ENCODE results near the gene MAG. TPM values are rescaled to one million over a fixed set of nuclear protein-coding genes. Genes with fewer than 3 reads are reported as not detected.

The MAG gene
- total and polyA plus RNA-seq, 12 donors: 0.33 to 45.0 (median 2.1) TPM; not detected in 1

DNA sequence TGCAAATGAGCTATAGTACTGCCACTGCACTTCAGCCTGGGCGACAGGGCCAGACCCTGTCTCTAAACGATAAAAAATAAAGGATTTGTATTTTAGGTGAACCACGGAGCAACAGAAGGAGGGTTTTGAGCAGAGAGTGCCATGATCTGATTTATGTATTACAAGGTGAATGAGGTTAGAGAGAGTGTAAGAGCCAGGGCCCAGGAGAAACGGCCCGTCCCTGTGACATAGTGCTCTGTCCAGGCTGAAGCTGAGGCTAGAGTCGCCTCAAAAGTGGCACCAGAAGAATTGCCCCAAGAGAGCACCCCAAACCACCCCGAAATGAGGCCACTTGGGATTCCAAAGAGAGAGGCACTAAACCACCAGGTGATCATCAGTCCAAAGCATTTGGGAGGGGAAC lies 16.9 kb downstream of the MAG start:
- Histone ChIP-seq H3K36me3 (replicated peaks in 1 of 2) (no peaks in the 10 kb centered on the region), H3K9me3 (replicated peaks in 1 of 3) (no peaks in the 10 kb centered on the region), H3K4me1 (replicated peaks in 1 of 2) (peaks cover 22 to 23% of the 10 kb centered on the region in 2 donors), H3K4me3 (no peak overlapping the region), H3K27ac (peak overlapping the region in 3 of 5 donors; percentile 45 to 84 (median 58)), H3K27me3 (no peaks in the 10 kb centered on the region)
- WGBS, 4 donors: 72 to 91% (median 74%) methylated on average over 7 of the region's 7 CpGs
- intact Hi-C loops (cut with DNase I): no loop called here
- TF ChIP-seq POLR2A (IDR thresholded peaks at IDR 0.05): no peak
- TF ChIP-seq, protein P1, sequence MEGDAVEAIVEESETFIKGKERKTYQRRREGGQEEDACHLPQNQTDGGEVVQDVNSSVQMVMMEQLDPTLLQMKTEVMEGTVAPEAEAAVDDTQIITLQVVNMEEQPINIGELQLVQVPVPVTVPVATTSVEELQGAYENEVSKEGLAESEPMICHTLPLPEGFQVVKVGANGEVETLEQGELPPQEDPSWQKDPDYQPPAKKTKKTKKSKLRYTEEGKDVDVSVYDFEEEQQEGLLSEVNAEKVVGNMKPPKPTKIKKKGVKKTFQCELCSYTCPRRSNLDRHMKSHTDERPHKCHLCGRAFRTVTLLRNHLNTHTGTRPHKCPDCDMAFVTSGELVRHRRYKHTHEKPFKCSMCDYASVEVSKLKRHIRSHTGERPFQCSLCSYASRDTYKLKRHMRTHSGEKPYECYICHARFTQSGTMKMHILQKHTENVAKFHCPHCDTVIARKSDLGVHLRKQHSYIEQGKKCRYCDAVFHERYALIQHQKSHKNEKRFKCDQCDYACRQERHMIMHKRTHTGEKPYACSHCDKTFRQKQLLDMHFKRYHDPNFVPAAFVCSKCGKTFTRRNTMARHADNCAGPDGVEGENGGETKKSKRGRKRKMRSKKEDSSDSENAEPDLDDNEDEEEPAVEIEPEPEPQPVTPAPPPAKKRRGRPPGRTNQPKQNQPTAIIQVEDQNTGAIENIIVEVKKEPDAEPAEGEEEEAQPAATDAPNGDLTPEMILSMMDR (IDR thresholded peaks at IDR 0.05): no peak
- DNase-seq: no peak

DNA sequence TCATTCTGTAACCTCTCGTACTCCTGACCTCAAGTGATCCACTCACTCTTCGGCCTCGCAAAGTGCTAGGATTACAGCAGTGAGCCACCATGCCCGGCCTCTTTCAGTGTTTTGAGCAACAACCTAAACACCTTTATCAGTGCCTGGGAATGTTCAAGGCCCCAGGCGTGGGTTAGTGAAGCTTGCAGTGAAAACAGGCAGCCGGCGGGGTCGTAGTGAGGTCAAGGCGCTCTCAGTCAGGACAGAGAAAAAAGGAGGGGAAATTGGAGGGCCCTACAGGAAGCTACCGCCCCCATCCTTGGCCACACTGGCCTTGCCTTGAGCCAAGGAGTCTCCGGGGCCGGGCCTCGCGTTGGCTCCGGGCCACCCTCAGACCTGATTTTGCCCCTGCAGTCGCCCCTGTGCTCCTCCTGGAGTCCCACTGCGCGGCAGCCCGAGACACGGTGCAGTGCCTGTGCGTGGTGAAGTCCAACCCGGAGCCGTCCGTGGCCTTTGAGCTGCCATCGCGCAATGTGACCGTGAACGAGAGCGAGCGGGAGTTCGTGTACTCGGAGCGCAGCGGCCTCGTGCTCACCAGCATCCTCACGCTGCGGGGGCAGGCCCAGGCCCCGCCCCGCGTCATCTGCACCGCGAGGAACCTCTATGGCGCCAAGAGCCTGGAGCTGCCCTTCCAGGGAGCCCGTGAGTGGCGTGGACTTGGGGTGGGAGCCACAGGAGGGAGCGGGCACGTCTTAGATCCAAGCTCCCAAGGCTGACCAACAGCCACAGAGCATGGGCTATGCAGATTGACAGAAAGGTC lies 17.7 kb downstream of the MAG start:
- H3K27ac ChIP-seq: peak overlapping the region in 3 of 5 donors; percentile 45 to 84 (median 58)

DNA sequence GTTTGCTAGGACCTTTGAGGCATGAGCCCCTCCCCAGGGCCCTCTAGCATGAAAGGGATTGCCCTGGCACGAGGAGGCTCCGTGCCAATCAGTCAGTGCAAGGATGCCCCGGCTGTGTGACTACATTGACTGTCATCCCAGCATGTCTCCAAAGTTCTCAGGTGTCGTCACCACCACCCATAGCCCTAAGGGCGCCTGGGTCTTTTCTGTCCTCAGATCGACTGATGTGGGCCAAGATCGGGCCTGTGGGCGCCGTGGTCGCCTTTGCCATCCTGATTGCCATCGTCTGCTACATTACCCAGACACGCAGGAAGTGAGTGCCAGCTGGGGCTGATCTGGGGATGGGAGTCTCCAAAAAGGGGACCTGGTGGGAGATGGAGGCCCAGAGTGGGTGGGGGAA lies 18.4 kb downstream of the MAG start:
- WGBS, 4 donors: 81 to 93% (median 89%) methylated on average over 3 to 12 of the region's 12 CpGs

More for the DNA sequence above, 17.7 kb downstream of the MAG start:
- TF ChIP-seq POLR2A (IDR thresholded peaks at IDR 0.05): peak in 1 of 2 donors; percentile 28
- TF ChIP-seq, protein P1 (IDR thresholded peaks at IDR 0.05): no peak
- Histone ChIP-seq H3K36me3 (replicated peaks in 1 of 2) (no peaks in the 10 kb centered on the region), H3K9me3 (replicated peaks in 1 of 3) (no peaks in the 10 kb centered on the region), H3K4me1 (replicated peaks in 1 of 2) (peaks cover 22 to 24% of the 10 kb centered on the region in 2 donors), H3K27me3 (no peaks in the 10 kb centered on the region), H3K4me3 (no peak overlapping the region)
- 35 to 43% (median 42%) methylated on average over 9 to 47 of the region's 47 CpGs for WGBS, 4 donors
- peak in 6 of 7 donors; percentile 76 to 94 (median 90) for DNase-seq
- intact Hi-C loops (cut with DNase I): no loop called here

DNA sequence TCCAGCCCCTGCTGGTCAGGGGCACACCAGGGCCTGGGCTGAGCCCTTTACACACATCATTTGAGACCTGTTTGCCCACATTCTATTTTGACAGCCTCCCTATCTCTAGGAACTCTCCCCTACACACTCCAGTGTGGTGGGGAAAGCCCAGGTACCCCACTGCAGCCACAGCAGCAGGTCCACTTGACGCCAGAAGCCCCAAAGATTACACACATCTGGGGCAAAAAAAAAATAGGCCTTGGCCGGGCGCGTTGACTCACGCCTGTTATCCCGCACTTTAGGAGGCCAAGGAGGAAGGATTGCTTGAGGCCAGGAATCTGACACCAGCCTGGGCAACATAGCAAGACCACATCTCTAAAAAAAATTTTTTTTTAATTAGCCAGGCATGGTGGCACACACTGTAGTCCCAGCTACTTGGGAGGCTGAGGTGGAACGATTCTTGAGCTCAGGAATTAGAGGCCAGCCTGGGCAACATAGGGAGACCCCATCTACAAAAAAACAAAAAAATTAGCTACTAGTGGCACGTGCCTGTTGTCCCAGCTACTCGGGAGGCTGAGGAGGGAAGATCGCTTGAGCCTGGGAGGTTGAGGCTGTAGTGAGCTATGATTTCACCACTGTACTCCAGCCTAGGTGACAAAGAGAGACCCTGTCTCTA lies 19.0 kb downstream of the MAG start:
- WGBS, 4 donors: 93 to 97% (median 96%) methylated on average over 10 of the region's 10 CpGs
- DNase-seq: no peak
- H3K9me3 ChIP-seq (replicated peaks in 1 of 3): no peaks in the 10 kb centered on the region
- no peaks in the 10 kb centered on the region for H3K27me3 ChIP-seq
- no peak overlapping the region for H3K27ac ChIP-seq
- H3K36me3 ChIP-seq (replicated peaks in 1 of 2): no peaks in the 10 kb centered on the region
- H3K4me3 ChIP-seq: no peak overlapping the region
- TF ChIP-seq, protein P1 (IDR thresholded peaks at IDR 0.05): no peak
- no peak for TF ChIP-seq POLR2A (IDR thresholded peaks at IDR 0.05)
- intact Hi-C loops (cut with DNase I): no loop called here
- peaks cover 22 to 24% of the 10 kb centered on the region in 2 donors for H3K4me1 ChIP-seq (replicated peaks in 1 of 2)

More for the DNA sequence above, 18.4 kb downstream of the MAG start:
- Histone ChIP-seq H3K27ac (peak overlapping the region in 1 of 5 donors; percentile 84), H3K27me3 (no peaks in the 10 kb centered on the region), H3K9me3 (replicated peaks in 1 of 3) (no peaks in the 10 kb centered on the region), H3K4me3 (no peak overlapping the region), H3K36me3 (replicated peaks in 1 of 2) (no peaks in the 10 kb centered on the region), H3K4me1 (replicated peaks in 1 of 2) (peaks cover 22 to 24% of the 10 kb centered on the region in 2 donors)
- intact Hi-C loops (cut with DNase I): no loop called here
- peak in 1 of 7 donors; percentile 23 for DNase-seq
- TF ChIP-seq, protein P1 (IDR thresholded peaks at IDR 0.05): no peak
- TF ChIP-seq POLR2A (IDR thresholded peaks at IDR 0.05): no peak
